ENCODE data around the gene AOAH.

Gene AOAH

DNA sequence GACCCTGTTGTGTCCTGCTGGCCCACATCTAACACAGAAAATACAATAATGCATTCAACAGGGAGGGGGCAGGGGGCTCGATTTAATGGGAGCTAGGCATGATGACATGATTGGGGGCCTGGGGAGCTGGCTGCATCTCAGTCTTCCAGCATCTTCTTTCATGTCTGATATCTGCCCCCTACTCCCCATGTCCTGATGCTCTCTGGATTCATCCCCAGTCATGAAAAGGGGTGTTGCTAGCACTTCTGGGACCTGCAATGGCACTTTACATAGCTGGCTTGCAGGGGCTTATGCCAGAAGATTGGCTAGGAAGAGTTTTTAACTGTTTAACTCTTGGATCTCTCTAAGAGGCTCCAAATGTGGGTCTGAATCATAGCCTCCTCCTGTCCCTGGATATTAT, 94.9 kb downstream of the AOAH start:
- no peak for DNase-seq

DNA sequence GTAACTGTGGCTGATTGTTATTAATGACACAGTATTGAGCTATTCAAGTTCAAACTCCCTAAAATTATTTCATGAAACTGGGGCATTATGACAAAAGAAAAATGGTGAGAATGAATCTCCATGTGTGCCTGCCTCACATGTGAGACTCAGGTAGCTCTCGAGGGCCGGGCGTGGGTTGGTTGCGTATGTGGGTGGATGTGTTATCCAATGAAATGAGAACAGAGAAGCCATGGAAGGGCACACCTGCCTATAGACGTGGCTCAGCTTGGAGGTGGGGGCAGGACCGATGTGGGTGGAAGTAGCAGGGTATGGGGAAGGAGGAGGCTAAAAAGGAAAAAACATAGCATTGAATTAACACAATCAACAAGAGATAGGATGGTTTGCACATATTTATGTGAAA, 96.5 kb downstream of the AOAH start:
- DNase-seq, result no peak

DNA sequence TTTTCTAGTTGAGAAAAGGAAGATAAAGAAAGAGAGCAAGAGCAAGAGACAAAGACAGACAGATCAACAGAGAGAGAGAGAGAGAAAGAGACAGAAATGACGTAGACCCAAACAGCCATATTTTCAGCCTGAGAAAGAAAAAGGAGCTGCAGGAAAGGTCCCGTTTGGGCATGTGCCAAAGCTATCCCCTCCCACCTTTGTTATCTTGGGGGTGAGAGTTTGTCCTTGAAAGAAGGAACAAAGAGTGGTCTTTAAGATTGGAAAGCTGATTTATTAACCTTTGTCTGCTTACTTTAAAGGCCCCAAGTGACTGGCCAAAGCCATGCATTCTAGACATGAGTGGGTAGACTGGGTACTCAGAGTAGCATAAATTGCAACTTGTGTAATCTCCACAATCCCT, 98.2 kb downstream of the AOAH start:
- DNase-seq, result no peak

DNA sequence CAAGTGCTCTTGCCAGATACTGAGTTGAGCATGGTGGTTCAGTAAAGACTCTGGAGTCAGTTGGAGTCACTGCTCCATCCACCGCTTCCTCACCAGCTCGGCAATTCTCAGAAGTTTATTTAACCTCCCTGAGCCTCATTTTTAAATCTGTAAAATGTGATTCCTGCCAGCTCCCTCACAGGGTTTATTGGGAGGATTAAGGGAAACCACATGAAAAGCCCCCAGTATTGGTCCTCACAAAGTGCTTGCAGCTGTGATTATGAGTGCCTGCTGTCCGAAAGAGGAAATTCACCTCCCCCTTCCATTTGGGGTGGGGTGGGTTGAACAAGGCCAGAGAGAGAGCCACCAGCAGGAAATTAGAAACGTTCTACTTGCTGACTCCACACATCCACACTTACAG, 99.0 kb downstream of the AOAH start:
- DNase-seq, result no peak

DNA sequence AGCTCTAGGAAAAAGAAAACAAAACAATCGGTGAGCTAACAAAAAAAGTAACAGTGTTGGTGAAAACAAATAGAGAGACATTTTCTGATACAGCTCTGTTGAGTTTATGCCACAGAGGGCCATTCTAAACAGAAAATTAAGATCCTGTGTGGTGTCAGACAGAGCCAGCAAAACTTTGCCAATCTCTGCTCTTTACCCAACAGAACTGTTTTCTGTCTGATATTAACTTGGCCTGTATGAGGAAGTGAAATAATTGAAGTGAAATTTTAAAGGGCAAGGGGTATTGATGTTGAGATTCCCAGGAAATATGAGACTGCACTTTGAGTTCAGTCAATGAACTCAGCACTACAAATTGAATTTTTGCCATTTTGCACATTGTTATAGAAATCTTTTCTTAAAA, 101.0 kb downstream of the AOAH start:
- no peak for DNase-seq

DNA sequence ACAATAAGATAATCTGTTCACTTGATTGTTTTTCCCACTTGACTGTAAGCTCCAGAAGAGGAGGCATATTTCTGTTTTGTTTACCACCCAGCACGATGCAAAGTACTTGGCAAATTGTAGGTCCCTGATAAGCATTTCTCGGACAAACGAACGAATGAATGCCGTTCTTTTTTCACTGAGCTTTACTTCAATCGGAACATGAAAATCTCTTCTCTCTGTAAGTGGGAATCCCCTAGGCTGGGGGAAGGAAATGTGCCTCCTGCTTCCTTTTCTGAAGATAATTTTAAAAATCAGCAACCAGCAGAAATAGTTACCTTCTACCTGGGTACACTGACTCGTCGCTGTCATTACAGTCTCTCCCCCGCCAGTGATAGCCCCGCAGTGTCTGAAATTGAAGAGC, 102.9 kb downstream of the AOAH start:
- DNase-seq, result no peak

DNA sequence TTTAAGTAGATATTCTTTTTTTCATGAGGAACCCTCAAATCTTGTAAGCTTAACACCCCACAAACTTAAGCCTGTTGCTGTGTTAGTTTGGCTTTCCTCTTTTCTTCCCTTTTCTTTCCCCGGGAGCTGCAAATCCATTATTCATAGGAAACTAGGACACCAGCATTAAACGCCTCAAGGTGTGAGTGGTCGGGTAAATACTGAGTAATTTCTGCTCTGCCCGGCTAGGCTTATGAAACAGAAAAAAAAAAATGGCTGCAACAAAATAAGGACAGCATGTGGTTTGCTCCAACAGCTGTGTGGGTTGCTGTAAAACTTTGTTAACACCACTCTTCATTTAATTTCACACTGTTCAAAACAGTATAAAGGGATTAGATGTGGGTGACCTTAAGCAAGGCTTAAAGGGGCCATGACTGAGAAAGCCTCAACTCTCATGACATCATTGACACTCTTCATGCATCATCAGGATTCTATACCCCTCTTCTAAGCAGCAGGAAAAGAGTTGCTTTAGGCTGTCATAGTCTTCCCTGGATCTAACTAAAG, 104.1 kb downstream of the AOAH start:
- DNase-seq, result no peak

DNA sequence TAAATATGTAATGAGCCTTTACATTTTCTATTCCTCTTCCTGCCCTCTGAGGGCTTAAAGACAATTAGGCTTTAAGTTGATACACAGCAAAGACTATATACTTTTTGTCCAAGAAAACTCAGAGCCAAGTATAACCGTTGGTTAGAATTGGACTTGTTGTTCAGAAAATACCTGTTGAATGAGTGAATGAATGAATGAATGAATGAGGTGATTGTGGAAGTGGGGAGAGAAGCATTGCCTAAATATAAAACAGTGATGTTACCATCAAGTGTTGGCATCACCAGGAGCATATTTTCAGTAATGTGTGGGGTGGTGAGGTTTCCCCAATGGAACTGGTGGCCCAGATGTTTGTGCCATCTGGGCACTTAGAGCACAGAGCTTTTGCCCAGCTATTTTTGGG, 106.9 kb downstream of the AOAH start:
- no peak for DNase-seq

DNA sequence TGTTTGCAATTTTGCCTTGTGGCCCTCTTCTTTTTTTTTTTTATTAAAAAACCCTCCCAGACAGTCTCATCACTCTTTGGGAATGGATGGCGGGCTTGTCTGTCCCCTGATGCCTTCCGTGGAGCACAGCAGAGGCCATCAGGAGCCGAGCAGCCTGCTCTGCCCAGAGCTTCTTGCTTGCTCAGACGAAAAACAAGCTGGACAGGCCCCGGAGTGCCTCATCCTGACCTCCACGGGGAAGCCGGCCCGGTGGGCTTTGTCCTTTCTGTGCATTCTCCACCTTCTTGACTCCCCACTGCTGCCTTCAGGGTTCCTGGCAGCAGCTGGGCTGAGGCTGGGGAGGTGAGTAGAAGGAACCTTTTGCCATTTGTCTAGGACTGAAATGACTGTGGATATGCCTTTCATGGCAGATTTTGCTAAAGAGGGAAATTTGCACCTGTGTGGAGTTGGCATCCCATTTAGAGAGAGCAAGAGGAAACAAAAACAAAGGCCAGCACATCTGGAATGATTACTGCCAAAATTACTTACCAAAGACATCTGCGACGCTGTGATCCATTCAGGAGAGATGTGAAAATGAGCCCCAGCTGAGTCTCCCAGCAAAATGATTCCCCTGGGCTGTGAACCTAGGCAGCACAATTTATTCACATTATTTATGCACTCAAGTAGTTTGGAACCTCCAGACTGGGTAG, 108.3 kb downstream of the AOAH start:
- no peak for DNase-seq

DNA sequence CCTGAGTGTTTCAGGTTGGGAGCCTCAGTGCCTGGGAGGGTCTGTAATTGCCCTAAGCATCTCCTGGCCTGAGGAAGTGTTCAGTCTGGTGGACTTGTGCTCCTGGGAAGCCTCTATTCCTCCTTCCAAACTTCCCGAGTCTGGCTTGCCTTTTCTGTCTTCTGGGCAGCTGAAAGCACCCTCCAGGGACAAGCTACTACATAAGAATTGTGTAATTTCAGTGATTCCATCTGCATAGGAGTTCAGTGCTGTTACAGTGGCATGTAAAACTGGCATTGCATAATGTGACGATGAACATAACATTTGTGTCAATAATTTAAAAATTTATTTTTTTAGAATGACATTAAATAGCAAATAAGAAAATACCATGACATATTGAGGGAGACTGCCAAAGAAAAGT, 109.3 kb downstream of the AOAH start:
- DNase-seq, result no peak

DNA sequence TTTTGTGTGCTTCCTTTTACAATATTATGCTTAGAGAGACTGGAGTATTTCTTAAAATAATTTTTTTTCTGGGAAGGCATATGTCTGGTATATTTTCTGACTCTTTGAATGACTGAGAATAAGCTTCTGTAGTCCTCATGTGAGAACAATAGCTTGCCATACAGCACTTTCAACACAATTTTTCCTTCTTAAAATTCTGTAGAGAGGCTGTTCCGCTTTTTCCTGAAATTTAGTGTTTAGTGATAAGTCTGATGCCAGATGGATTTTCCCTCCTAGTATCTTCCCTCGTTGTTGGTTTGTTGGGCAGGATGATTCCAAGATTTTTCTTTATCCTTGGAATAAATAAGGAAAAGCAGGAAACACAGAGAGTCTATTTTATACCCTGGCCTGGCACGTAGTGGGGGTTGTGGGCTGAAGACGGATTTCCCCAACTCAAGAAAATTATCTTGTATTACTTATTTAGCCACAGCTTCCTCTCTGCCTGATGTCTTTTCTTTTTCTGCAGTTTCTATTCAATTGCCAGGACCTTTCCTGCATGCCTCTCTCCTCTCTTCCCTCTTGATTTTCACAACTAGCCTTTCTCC, 111.2 kb downstream of the AOAH start:
- no peak for DNase-seq

DNA sequence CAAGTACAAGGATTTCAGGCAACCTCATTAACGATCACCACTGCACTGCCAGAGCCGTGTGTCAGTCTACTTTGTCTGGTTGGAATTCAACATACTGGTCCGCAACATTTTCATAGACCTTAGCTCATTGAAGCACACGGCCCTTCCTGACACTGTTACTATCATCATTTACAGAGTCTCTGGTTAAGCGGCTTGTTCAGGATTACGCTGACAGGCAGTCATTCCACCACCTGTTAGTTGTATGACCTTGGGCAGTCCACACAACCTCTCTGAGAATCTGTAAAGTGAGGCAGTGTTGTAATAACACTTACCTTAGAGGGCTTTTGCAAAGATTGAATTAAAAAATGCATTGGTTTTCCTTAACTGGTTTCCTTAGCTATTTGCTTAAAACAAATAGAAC, 112.6 kb downstream of the AOAH start:
- DNase-seq, result no peak

DNA sequence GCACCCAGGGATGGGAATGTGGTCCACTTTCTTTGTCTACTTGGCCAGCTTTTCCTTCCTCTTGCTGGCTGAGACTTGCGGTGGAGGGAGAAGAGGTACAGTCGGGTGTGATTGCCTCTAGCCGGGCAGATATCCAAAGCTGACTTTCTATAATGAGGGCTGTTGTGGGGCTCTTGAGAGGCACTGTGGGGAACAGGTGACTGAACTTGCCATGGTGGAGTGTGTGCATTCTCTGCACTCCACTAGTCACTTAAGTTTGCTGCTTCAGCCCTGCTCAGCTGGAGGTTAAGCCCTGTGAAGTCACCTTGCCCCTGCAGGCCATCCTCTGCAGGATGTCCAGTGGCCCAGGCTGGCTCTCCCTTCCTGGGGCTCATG, 116.6 kb downstream of the AOAH start:
- no peak for DNase-seq

DNA sequence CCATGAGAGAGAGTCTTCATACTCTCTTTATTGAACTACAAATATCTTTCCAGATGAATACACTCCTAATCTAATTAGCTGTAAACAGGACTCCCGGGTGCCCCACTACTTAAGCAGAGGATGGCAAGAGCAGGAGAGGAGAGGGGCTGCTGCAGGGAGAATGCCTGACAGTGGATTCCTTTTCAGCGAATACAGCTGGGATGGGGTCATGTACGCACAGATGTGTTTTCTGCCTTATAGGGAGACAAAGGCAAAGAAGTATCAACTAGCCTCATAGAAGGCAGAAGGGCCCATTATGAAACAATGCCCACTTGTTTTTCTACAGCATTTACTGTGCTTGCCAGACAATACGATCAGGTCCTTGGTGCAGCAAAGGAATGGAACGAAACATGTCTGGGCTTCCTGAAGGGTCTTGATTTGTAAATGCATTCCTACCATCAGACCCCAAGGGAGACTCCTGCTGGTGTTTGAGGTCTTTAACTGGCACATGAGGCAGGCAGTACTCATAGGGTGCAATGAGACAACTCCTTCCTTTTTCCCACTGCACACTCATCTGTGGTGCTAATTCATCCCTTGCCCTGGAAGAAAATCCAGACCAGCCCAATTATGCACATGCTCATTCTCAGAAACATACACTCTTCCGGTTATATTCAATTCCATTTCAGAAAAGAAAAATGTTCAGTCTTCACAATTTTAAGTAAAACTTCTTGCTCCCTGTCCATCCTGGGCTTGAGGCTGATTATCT, 117.1 kb downstream of the AOAH start:
- DNase-seq, result no peak

DNA sequence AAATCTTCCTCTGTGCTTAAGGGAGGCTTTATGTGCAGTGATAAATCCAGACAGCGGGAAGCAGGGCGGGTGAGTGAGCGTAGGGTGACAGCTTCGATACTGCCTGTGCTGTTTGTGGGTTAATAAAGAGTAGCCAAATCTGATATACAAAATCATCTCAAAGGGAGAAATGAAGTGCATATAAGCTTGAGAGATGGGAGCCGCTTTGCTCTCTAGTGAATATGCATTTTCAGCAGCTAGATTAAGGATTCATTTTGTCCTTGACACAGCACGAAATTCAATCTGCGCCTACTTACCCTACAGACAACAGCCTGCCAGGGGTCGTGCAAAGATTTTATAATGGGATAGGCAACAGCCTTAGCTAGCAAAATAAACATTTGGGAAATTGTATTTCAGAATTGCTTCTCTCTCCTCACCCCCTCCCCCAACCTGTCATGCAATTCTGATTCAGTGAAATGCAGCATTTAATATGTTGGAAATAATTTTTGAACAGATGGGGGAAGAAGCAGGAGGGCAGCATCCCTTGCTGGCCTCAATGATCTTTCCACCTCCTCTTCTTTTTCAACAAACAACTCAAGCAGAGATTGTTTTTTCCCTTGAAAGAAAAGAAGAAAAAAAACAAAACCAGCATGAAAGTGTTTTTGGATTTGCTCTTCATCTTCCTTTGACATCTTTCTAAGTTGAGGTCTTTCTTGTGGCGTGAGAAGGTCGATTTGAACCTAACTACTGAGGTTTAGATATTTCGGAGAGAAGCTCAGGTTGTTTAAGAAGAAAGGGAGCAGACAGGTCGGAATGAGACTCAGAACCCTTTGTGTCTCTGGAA, 117.9 kb downstream of the AOAH start:
- DNase-seq, result peak; percentile 8

DNA sequence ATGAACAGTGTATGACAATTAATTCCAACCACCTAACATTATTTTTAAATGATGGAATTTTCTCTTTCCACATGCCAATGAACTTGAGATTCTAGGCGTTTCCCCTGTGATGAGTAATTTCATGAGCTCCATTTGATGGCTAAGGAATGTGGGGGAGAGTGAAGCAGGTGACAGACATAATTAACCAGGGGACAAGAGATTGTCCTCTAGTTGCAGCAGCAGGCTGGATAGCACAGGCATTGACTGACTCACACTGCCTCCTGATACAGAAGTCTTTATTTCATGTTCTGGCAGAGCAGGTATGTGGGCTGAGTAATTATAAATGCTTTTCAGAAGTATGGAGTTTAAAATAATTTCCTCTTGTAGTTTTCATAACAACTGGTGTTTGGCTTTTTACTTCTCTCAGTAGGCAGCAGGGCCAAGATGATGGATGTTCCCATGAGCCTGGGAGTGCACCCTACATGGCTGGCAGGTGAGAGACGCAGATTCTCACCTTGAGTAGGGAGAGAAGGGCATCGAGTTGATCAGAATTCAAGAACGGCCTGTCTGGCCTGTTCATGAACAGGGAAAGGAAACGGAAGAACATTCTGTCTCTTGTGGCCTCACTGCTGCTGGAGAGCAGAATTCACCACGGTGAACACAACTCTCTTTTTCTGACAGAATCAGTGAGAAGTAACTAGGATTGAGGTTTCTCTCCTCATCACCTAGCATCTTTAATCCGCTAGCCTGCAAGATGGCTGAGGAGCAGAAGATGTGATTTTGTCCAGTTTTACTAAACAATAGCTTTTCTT, 118.8 kb downstream of the AOAH start:
- DNase-seq, result no peak

DNA sequence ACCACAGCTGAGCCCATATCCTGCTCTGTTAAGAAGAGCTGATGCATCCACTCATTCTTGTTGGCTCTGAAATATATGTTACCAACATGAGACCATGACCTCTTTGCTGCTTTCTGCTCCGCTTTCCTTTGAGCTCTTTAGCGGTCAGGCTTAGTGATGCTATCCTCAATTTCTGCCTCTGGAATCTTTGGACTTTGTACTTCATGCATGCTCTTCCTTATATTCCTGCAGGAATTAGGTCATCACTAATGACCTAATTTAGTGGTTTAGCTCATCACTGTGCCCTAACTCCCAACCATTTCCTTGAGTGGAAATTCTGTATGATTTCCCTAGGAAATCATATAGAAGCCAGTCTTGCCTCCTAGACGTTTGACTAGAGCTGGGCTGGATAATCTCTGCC, 119.5 kb downstream of the AOAH start:
- no peak for DNase-seq

DNA sequence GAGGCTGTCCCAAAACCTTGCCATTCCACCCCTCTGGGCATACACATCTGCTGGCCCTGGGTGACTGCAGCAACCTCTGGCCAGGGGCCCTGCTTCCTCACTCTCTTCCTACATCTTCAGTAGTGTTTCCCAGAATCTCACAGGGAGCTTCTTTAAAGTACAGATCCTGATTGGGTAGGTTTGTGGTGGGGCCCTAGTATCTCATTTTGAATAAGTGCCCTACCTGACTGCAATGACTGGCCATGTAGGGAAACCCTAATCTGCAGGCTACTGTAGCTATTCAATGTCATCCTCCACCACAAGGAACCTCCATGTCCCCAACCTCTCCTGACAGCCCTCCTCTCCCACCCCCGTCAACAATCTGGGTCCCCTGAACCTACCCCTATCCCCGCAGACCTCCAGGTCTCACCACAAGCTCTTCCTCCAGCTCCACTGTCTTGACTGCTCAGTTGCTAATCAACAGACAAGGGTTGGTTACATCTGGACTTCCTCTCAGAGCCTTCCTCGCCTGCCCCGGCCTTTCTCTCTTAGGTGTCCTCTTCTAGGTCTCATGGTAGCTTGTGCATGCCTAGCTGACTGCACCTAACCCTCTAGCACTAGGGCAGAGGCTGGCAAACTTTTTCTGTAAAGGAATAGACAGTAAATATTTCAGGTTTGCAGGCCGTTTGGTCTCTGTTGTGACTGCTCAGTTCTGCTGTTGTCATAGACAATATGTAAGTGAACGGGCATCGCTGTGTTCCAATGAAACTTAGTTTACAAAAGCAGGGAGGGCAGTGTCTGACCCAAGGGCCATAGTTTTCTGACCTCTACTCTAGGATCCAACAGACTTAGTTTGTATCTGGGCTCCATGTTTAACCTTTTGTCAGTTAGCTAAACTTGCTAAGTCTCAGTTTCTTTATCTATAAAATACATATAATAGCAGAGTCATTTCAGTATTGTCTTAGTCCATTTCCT, 121.1 kb downstream of the AOAH start:
- no peak for DNase-seq

DNA sequence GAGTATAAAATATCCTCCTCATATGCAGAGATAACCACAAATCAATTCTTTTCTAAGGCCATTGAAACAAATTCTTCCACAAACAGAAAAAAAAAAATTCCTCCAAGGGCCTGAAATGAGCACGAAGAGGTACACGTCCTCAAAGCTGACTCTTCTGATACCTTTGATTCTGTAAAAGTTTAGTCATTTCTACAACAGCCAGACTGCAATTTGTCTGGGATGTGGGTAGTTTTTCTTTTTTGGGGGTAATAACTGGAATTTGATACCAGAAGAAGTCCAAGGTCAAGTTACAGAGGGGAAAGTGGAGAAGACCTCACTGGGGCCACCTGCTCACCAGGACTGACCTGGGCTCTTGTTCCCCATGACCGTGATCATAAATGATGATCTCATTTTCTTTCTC, 121.8 kb downstream of the AOAH start:
- DNase-seq, result no peak

DNA sequence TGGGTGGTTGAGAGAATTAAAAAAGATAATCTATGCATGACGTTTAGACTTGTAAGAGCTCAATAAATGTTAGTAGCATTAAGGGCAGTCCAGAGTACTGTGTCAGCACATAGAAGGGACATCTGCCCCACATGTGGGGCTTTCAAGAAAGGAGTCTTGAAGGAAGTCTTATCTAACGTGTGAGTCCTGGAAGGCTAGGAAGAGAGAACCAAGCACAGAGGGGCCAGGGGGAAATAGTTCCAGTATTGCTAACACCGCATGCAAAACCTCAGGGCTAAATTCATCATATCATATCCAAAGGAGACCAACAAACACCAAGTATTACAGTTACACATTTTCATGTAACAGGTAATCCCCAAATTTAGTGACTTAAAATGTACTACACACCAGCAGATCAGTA, 122.7 kb downstream of the AOAH start:
- no peak for DNase-seq

All from right kidney (tissue), 1 donor.